ENCODE data around the gene SERPINE1.
"Not testable (repeated sequence)": the region's sequence is repeated elsewhere in the genome, so short reads cannot be mapped to it uniquely, and the experiment has no call there.

Gene SERPINE1

DNA sequence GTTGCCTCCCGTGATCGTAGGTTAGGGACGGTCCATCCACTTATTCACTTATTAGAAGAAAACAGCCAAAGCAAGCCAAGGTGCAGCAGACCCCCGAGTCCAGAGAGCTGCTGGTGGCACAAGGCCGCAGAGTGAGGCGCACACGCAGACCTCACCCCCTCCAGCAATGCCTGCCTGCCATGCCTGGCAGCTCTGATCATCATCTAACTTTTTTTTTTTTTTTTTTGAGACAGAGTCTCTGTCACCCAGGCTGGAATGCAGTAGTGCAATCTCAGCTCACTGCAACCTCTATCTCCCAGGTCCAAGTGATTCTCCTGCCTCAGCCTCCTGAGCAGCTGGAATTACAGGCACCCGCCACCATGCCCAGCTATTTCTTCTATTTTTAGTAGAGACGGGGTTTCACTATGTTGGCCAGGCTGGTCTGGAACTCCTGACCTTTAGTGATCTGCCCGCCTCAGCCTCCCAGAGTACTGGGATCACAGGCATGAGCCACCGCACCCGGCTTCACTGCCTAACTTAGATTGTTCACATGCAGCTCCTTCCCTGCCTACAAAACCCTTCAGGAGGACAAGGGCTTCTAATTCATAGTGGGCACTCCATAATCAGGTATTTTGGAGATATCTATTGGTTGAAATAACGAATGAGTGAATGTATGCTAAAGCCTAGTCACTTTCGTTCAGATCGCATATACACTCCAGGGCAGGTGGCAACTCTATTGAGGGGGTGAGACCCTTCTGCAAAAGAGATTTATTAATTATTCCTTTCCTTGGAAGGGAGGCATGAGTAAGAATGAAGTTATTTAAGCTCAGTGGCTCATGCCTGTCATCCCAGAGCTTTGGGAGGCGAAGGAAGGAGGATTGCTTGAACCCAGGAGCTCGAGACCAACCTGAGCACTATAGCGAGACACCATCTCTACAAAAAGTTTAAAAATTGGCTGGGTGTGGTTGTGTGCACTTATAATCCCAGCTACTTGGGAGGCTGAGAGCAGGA is 25.8 kb upstream of the SERPINE1 start:
- TF ChIP-seq, protein P1, sequence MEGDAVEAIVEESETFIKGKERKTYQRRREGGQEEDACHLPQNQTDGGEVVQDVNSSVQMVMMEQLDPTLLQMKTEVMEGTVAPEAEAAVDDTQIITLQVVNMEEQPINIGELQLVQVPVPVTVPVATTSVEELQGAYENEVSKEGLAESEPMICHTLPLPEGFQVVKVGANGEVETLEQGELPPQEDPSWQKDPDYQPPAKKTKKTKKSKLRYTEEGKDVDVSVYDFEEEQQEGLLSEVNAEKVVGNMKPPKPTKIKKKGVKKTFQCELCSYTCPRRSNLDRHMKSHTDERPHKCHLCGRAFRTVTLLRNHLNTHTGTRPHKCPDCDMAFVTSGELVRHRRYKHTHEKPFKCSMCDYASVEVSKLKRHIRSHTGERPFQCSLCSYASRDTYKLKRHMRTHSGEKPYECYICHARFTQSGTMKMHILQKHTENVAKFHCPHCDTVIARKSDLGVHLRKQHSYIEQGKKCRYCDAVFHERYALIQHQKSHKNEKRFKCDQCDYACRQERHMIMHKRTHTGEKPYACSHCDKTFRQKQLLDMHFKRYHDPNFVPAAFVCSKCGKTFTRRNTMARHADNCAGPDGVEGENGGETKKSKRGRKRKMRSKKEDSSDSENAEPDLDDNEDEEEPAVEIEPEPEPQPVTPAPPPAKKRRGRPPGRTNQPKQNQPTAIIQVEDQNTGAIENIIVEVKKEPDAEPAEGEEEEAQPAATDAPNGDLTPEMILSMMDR (conservative IDR thresholded peaks at IDR 0.05; ENCODE audit: low read depth): no peak
- ChIA-PET CTCF (interaction anchor here (0.6 kb wide), 2 partner anchors 43 to 247 kb away, joined by 3 to 4 read pairs; no protein-coding TSS in a partner anchor), POLR2A (ENCODE audit: low non-redundant PET) (no interaction called here)
- peak overlapping the region; percentile 87 for H3K27ac ChIP-seq
- DNase-seq (ENCODE audit: low spot score): no peak

DNA sequence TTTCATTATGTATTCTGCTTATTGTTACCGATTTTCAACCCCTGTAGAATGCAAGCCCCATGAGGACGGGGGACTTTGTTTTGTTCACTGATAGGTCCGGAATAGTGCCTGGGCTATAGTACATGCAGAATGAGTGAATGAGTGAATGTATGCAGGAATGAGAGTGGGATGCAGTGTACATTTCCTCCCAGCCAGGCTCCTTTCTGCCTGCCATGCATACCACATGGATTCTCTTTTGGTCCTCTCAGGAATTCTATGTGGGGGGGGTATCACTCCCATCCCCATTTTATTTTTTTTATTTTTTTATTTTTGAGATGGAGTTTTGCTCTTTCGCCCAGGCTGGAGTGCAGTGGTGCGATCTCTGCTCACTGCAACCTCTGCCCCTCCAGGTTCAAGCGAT is 24.9 kb upstream of the SERPINE1 start:
- CTCF ChIA-PET: interaction anchor here (0.6 kb wide), 2 partner anchors 42 to 248 kb away, joined by 3 to 4 read pairs; no protein-coding TSS in a partner anchor
- TF ChIP-seq, protein P1 (conservative IDR thresholded peaks at IDR 0.05; ENCODE audit: low read depth): no peak
- H3K27ac ChIP-seq: peak overlapping the region; percentile 51
- no peak for DNase-seq (ENCODE audit: low spot score)
- POLR2A ChIA-PET (ENCODE audit: low non-redundant PET): no interaction called here

DNA sequence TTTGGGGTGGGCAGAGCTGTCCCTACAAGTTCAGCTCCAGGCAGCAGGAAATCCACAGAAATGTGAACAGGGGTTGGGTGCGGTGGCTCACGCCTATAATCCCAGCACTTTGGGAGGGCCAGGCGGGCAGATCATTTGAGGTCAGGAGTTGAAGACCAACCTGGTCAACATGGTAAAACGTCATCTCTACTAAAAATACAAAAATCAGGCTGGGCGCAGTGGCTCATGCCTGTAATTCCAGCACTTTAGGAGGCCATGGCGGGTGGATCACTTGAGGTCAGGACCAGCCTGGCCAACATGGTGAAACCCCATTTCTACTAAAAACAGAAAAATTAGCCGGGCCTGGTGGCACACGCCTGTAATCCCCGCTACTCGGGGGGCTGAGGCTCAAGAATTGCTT is 23.2 kb upstream of the SERPINE1 start:
- POLR2A ChIA-PET (ENCODE audit: low non-redundant PET); DNase-seq (ENCODE audit: low spot score); CTCF ChIA-PET: not testable (repeated sequence)
- H3K27ac ChIP-seq: peak overlapping the region; percentile 51

DNA sequence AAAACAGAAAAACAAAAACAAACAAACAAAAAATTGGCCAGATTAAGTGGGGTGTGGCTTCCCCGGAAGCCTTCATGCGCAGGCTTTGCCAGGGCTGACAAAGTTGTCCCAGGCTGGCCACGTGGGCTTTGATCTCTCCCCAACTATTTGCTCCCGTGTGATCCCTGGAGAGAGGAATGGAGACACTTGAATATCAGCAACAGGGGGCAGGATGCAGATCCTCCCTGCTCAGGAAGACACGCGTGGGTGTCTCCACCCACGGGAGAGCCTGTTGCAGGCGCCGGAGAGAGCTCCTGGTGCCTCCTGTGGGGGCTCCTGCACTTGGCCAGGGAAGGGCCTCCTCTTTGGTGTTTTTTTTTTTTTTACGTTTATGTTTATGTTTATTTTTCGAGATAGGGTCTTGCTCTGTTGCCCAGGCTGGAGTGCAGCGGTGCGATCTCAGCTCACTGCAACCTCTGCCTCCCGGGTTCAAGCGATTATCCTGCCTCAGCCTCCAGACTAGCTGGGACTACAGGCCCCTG is 22.7 kb upstream of the SERPINE1 start:
- TF ChIP-seq, protein P1 (conservative IDR thresholded peaks at IDR 0.05; ENCODE audit: low read depth): no peak
- peak overlapping the region; percentile 51 for H3K27ac ChIP-seq
- no peak for DNase-seq (ENCODE audit: low spot score)
- ChIA-PET CTCF (no interaction called here), POLR2A (ENCODE audit: low non-redundant PET) (no interaction called here)

DNA sequence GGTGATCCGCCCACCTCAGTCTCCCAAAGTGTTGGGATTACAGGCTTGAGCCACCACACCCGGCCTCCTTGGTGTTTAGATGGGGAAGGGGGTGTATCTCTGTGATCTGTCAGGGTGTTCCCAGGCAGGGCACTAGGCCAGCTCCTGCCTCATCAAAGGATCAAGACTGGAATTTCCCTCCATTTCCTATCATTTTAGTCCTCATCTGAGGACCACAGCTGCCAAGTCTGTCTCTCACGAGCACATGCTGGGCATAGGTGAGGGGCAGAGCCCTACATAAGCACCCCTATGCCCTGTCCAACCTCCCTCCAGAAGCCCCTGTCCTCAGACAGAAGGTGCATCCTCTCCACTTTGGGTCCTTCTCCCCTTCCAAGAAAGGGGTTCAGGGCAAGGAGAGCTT is 22.1 kb upstream of the SERPINE1 start:
- POLR2A ChIA-PET (ENCODE audit: low non-redundant PET): no interaction called here
- CTCF ChIA-PET: interaction anchor here (0.6 kb wide), 1 partner anchor 20 kb away, joined by 3 read pairs; no protein-coding TSS in a partner anchor
- H3K27ac ChIP-seq: peak overlapping the region; percentile 51

DNA sequence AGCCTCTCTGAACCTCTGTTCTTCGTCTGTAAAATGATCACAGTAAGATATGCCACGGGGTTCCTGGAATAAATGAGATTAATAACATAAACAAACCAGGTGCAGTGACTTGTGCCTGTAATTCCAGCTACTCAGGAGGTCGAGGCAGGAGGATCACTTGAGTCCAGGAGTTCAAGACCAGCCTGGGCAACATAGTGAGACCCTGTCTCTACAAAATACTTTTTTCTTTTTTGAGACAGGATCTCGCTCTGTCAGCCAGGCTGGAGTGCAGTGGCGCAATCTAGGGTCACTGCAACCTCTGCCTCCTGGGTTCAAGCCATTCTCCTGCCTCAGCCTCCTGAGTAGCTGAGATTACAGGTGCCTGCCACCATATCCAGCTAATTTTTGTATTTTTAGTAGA is 21.7 kb upstream of the SERPINE1 start:
- peak overlapping the region; percentile 51 for H3K27ac ChIP-seq
- POLR2A ChIA-PET (ENCODE audit: low non-redundant PET): not testable (repeated sequence)

More for the DNA sequence above, 22.1 kb upstream of the SERPINE1 start:
- TF ChIP-seq, protein P1 (conservative IDR thresholded peaks at IDR 0.05; ENCODE audit: low read depth): no peak
- no peak for DNase-seq (ENCODE audit: low spot score)

DNA sequence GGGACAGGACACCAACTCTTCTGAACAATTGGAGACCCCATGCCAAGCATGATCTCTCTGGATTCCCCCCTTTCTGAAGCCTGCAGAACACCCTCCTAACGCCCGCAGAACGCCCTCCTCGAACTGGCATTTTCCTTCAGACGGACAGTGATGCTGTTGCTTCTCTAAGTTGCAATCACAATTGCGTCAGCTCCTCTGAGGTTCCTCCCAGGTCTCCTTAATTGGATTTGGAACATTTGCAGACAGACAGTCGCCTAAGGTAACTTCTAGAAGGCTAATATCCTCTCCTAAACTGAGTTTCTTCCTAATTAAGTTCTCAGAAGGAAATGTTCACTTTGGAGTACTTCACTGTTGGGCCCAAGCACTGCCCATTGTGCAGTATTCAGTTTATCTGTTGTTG is 20.5 kb upstream of the SERPINE1 start:
- TF ChIP-seq, protein P1 (conservative IDR thresholded peaks at IDR 0.05; ENCODE audit: low read depth): no peak
- no peak for DNase-seq (ENCODE audit: low spot score)
- CTCF ChIA-PET: no interaction called here
- POLR2A ChIA-PET (ENCODE audit: low non-redundant PET): no interaction called here
- no peak overlapping the region for H3K27ac ChIP-seq

More for the DNA sequence above, 21.7 kb upstream of the SERPINE1 start:
- not testable (repeated sequence) for DNase-seq (ENCODE audit: low spot score)
- CTCF ChIA-PET: interaction anchor here (0.6 kb wide), 1 partner anchor 20 kb away, joined by 3 read pairs; no protein-coding TSS in a partner anchor

Data from RWPE1 (cell line).